Measurements from ENCODE around the gene NSFL1C. TPM values are rescaled to one million over a fixed set of nuclear protein-coding genes. Genes with fewer than 3 reads are reported as not detected.
A peak's percentile ranks its signal among the peaks of the same experiment; 100 is the strongest.

Gene NSFL1C
- total RNA-seq, 2 donors from 2014 or later: 73.6 to 99.9 TPM

- Mint-ChIP-seq H3K4me1 (ENCODE audit: low read depth in 2 of 2) (no peaks in the 10 kb centered on the region), H3K9me3 (no peaks in the 10 kb centered on the region)
- no peak for ATAC-seq
These were observed 7.7 kb upstream of the NSFL1C start for GRCh38 chr20:1474325-1474724.

GRCh38 chr20:1473246-1474220 is 6.9 kb upstream of the NSFL1C start:
- H3K4me3 Mint-ChIP-seq: no peak overlapping the region
- H3K27me3 Mint-ChIP-seq: peaks cover 8 to 21% of the 10 kb centered on the region in 2 donors
- H3K27ac Mint-ChIP-seq: no peak overlapping the region
- H3K36me3 Mint-ChIP-seq: no peaks in the 10 kb centered on the region
- peaks cover 0 to 2% of the 10 kb centered on the region in 2 donors for H3K4me1 Mint-ChIP-seq (ENCODE audit: low read depth in 2 of 2)
- no peaks in the 10 kb centered on the region for H3K9me3 Mint-ChIP-seq
- ATAC-seq (no peak), DNase-seq (ENCODE audit: low spot score) (no peak)

More at GRCh38 chr20:1474325-1474724, 7.7 kb upstream of the NSFL1C start:
- Mint-ChIP-seq H3K36me3 (no peaks in the 10 kb centered on the region), H3K27me3 (peaks cover 8 to 21% of the 10 kb centered on the region in 2 donors), H3K27ac (no peak overlapping the region), H3K4me3 (no peak overlapping the region)
- no peak for DNase-seq (ENCODE audit: low spot score)

GRCh38 chr20:1472556-1473245 is 6.1 kb upstream of the NSFL1C start:
- H3K36me3 Mint-ChIP-seq: no peaks in the 10 kb centered on the region

GRCh38 chr20:1471242-1471641 is 4.6 kb upstream of the NSFL1C start:
- Mint-ChIP-seq H3K27ac (no peak overlapping the region), H3K27me3 (peaks cover 15 to 23% of the 10 kb centered on the region in 2 donors), H3K4me3 (no peak overlapping the region), H3K36me3 (no peaks in the 10 kb centered on the region), H3K4me1 (ENCODE audit: low read depth in 2 of 2) (peaks cover 14 to 15% of the 10 kb centered on the region in 2 donors), H3K9me3 (no peaks in the 10 kb centered on the region)
- ATAC-seq: no peak
- no peak for DNase-seq (ENCODE audit: low spot score)

More at GRCh38 chr20:1472556-1473245, 6.1 kb upstream of the NSFL1C start:
- H3K4me1 Mint-ChIP-seq (ENCODE audit: low read depth in 2 of 2): peaks cover 6 to 7% of the 10 kb centered on the region in 2 donors
- no peak overlapping the region for H3K27ac Mint-ChIP-seq
- ATAC-seq (no peak), DNase-seq (ENCODE audit: low spot score) (no peak)
- H3K27me3 Mint-ChIP-seq: peaks cover 15 to 25% of the 10 kb centered on the region in 2 donors
- H3K9me3 Mint-ChIP-seq: no peaks in the 10 kb centered on the region
- H3K4me3 Mint-ChIP-seq: no peak overlapping the region

- Mint-ChIP-seq H3K27ac (no peak overlapping the region), H3K4me3 (no peak overlapping the region), H3K9me3 (no peaks in the 10 kb centered on the region), H3K36me3 (no peaks in the 10 kb centered on the region), H3K27me3 (peaks cover 15 to 18% of the 10 kb centered on the region in 2 donors), H3K4me1 (ENCODE audit: low read depth in 2 of 2) (peaks cover 23 to 24% of the 10 kb centered on the region in 2 donors)
- ATAC-seq (no peak), DNase-seq (ENCODE audit: low spot score) (no peak)
These were observed 3.4 kb upstream of the NSFL1C start for GRCh38 chr20:1469925-1470571.

- DNase-seq (ENCODE audit: low spot score) (no peak), ATAC-seq (no peak)
- H3K27ac Mint-ChIP-seq: no peak overlapping the region
- H3K4me3 Mint-ChIP-seq: no peak overlapping the region
- no peaks in the 10 kb centered on the region for H3K36me3 Mint-ChIP-seq
- H3K4me1 Mint-ChIP-seq (ENCODE audit: low read depth in 2 of 2): peaks cover 30 to 31% of the 10 kb centered on the region in 2 donors
- H3K27me3 Mint-ChIP-seq: peaks cover 15 to 18% of the 10 kb centered on the region in 2 donors
- no peaks in the 10 kb centered on the region for H3K9me3 Mint-ChIP-seq
These were observed 2.8 kb upstream of the NSFL1C start for GRCh38 chr20:1469306-1469905.

- ATAC-seq: no peak
- Mint-ChIP-seq H3K9me3 (no peaks in the 10 kb centered on the region), H3K4me1 (ENCODE audit: low read depth in 2 of 2) (peaks cover 42 to 43% of the 10 kb centered on the region in 2 donors), H3K4me3 (peak overlapping the region; percentile 91), H3K27me3 (peaks cover 15 to 18% of the 10 kb centered on the region in 2 donors), H3K36me3 (no peaks in the 10 kb centered on the region), H3K27ac (peak overlapping the region; percentile 23 to 81)
- DNase-seq (ENCODE audit: low spot score): no peak
These were observed 1.5 kb upstream of the NSFL1C start for GRCh38 chr20:1468117-1468624.

GRCh38 chr20:1467355-1468116 is 887 bp upstream of the NSFL1C start:
- DNase-seq (ENCODE audit: low spot score): no peak
- Mint-ChIP-seq H3K36me3 (no peaks in the 10 kb centered on the region), H3K4me1 (ENCODE audit: low read depth in 2 of 2) (peaks cover 45 to 46% of the 10 kb centered on the region in 2 donors), H3K9me3 (no peaks in the 10 kb centered on the region), H3K27me3 (peaks cover 15 to 18% of the 10 kb centered on the region in 2 donors), H3K27ac (peak overlapping the region; percentile 23 to 81), H3K4me3 (peak overlapping the region; percentile 91)
- ATAC-seq: no peak

GRCh38 chr20:1467082-1467354 is 369 bp upstream of the NSFL1C start:
- H3K27me3 Mint-ChIP-seq: peaks cover 15 to 18% of the 10 kb centered on the region in 2 donors
- DNase-seq (ENCODE audit: low spot score) (no peak), ATAC-seq (no peak)
- H3K9me3 Mint-ChIP-seq: no peaks in the 10 kb centered on the region
- peak overlapping the region; percentile 23 to 81 for H3K27ac Mint-ChIP-seq
- H3K4me3 Mint-ChIP-seq: peak overlapping the region; percentile 91
- H3K4me1 Mint-ChIP-seq (ENCODE audit: low read depth in 2 of 2): peaks cover 46 to 47% of the 10 kb centered on the region in 2 donors
- no peaks in the 10 kb centered on the region for H3K36me3 Mint-ChIP-seq

- peaks cover 9 to 13% of the 10 kb centered on the region in 2 donors for H3K27me3 Mint-ChIP-seq
- H3K4me3 Mint-ChIP-seq: peak overlapping the region; percentile 91
- H3K4me1 Mint-ChIP-seq (ENCODE audit: low read depth in 2 of 2): peaks cover 47 to 53% of the 10 kb centered on the region in 2 donors
- peak overlapping the region; percentile 81 to 89 for H3K27ac Mint-ChIP-seq
- no peak for DNase-seq (ENCODE audit: low spot score)
- ATAC-seq: no peak
- no peaks in the 10 kb centered on the region for H3K9me3 Mint-ChIP-seq
- H3K36me3 Mint-ChIP-seq: peaks cover 8% of the 10 kb centered on the region
These were observed 1.0 kb downstream of the NSFL1C start for GRCh38 chr20:1465470-1466210.

GRCh38 chr20:1463971-1464570 is 2.6 kb downstream of the NSFL1C start:
- no peak for ATAC-seq
- Mint-ChIP-seq H3K9me3 (no peaks in the 10 kb centered on the region), H3K36me3 (peaks cover 18% of the 10 kb centered on the region), H3K27ac (peak overlapping the region; percentile 81 to 89), H3K4me1 (ENCODE audit: low read depth in 2 of 2) (peaks cover 47 to 53% of the 10 kb centered on the region in 2 donors), H3K4me3 (peak overlapping the region; percentile 91), H3K27me3 (peaks cover 7 to 11% of the 10 kb centered on the region in 2 donors)
- no peak for DNase-seq (ENCODE audit: low spot score)

- peaks cover 20% of the 10 kb centered on the region for H3K36me3 Mint-ChIP-seq
- H3K27me3 Mint-ChIP-seq: peaks cover 2 to 3% of the 10 kb centered on the region in 2 donors
- no peak overlapping the region for H3K27ac Mint-ChIP-seq
- no peak for DNase-seq (ENCODE audit: low spot score)
- ATAC-seq: no peak
- peaks cover 41 to 48% of the 10 kb centered on the region in 2 donors for H3K4me1 Mint-ChIP-seq (ENCODE audit: low read depth in 2 of 2)
- no peak overlapping the region for H3K4me3 Mint-ChIP-seq
- H3K9me3 Mint-ChIP-seq: no peaks in the 10 kb centered on the region
These were observed 3.8 kb downstream of the NSFL1C start for GRCh38 chr20:1462834-1463233.
